RCC 7860 (cell line): ENCODE data around the gene KLF1.
A peak's percentile ranks its signal among the peaks of the same experiment; 100 is the strongest.
"Not testable (repeated sequence)": the region's sequence is repeated elsewhere in the genome, so short reads cannot be mapped to it uniquely, and the experiment has no call there.

Experiments used
- DNase-seq: peaks from one replicate; pipeline ENCODE4 v3.0.0-alpha.2; 2015; ENCODE audit warnings: low spot score
- FAIRE-seq: peaks from 2 replicates; lab custom pipeline; 2012; peaks lifted over from hg19 to GRCh38; lab: Jason Lieb, UNC

KLF1 gene

GRCh38 chr19:12886969-12887747 lies at the start of gene KLF1:
Gene KLF1 (minus strand): TSS chr19:12887201. CDS start chr19:12887140, 61 bp downstream.
- DNase-seq (no peak), FAIRE-seq (no peak)

DNA sequence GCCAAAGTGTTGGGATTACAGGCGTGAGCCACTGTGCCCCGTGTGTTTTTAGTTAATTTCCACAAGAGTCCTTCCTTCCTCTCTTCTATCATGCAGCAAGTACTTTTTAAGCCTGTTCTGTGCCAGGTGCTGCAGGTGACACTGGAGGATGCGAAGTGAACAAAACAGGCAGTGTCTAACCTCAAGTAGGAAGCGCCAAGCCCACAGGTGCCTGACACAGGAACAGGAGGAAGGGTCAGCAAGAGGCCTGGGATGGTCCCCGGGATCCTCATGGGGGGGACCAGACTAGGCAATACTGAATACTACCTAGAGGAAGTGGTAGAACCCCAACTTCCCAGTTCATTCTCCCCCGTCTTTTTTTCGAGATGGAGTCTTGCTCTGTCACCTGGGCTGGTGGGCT lies 49.6 kb upstream of the KLF1 start:
- FAIRE-seq, result no peak
- no peak for DNase-seq

DNA sequence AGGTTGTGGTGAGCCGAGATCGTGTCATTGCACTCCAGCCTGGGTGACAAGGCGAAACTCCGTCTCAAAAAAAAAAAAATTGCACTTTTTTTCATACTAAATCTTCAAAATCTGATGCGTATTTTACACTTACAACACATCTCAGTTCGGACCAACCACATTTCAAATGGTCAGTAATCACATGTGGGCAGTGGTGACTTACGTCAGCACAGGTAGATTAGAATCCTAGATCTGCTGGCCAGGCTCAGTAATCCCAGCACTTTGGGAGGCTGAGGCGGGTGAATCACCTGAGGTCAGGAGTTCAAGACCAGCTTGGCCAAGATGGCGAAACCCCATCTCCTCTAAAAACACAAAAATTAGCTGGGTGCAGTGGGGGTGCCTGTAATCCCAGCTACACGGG lies 48.1 kb upstream of the KLF1 start:
- no peak for FAIRE-seq
- no peak for DNase-seq

- no peak for FAIRE-seq
- peak; percentile 77 for DNase-seq
Observed at GRCh38 chr19:12933287-12934072, 46.5 kb upstream of the KLF1 start, which contains the start of gene FARSA. Gene FARSA (minus strand): TSS chr19:12933711. CDS start chr19:12933696, 15 bp downstream.

- FAIRE-seq (no peak), DNase-seq (no peak)
Observed at GRCh38 chr19:12932392-12933286, 45.6 kb upstream of the KLF1 start.

GRCh38 chr19:12930002-12930645 lies 43.1 kb upstream of the KLF1 start:
- FAIRE-seq (no peak), DNase-seq (no peak)

DNA sequence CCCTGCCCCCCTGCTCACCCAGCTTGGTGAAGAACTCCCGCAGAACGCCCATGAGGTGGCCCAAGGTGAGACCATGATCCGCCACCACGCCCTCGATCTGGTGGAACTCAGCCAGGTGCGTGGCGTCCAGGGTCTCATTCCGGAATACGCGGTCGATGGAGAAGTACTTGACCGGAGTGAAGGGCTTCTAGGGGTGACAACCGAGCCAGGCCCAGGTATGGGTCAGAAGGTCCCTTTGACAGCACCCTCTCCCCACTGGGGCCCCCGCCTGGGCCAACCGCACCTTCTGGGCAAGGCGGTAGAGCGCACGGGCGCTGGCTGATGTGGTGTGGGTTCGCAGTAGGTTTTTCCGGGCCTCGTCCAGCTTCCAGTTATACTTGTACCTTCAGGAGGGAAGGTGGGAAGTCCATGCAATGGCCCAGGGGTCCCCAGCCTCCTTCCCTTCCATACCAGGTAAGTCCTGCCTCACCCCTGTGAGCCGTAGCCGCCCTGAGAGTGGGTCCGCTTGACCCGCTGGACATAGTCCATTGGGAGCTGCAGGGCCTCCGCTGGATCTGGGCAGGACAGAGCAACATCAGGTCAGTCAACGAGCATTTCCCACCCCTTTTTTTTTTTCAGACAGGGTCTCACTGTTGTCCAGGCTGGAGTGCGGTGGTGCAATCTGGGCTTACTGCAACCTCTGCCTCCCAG lies 37.8 kb upstream of the KLF1 start:
- DNase-seq (no peak), FAIRE-seq (no peak)

GRCh38 chr19:12922959-12923358 lies 36.0 kb upstream of the KLF1 start:
- FAIRE-seq (no peak), DNase-seq (no peak)

- FAIRE-seq, result no peak
- DNase-seq, result no peak
Observed at GRCh38 chr19:12921047-12921446, 34.0 kb upstream of the KLF1 start.

DNA sequence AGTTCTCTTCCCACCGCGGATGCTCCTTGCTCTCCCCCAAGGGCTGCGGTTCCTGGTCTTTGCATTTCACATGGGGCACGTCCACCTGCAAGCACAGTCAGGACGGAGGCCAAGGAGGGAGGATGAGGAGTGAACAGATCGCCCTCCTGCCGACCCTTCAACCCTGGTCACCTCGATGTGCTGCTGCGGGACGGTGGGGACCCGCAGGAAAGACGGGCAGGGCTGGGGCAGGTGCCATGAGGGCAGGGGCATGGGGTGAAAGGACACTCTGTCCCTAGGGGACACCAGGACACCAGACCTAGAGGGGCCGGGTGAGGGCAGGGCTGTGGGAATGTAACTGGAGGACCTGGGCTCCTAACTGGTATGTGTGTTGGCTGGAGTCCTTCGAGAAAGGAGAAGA lies 31.3 kb upstream of the KLF1 start:
- DNase-seq (no peak), FAIRE-seq (no peak)

GRCh38 chr19:12915860-12916259 lies 28.9 kb upstream of the KLF1 start:
- not testable (repeated sequence) for FAIRE-seq, DNase-seq

DNA sequence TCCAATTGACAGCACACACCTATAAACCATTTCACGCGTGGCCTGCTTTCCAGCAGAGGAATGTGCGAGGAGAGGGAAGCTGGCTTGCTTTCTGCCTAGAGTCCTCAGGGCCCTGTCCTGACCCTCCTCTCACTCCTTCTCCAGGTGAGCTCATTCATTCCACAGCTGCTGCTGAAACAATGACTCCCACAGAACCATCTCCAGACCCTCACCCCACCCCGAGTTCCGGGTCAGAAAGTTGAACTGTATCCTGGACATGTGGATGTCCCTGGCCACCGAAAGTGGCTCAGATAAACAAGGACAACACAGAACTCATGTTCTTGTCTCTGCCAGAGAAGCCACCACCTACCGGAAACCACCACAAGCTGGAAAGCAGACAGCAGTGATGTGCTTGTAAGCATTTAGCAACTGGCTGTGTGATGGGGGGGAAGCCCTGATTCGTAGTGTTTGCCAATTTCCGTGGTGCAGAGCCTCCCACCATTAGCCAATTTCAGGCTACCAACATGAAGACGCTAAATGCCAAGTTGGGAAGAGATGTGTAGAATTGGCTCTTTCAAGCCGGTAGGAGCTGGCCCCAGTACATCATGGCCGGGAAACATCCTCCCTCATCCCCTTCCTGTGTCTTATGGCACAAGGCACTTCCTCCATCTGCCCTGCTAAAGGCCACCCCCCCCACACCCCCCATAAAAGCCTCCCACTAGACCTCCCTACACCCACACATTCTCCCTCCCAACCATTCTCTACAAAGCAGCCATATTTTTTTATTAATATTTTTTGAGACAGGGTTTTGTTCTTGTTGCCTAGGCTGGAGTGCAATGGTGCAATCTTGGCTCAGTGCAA lies 27.1 kb upstream of the KLF1 start:
- FAIRE-seq, result no peak
- no peak for DNase-seq

DNA sequence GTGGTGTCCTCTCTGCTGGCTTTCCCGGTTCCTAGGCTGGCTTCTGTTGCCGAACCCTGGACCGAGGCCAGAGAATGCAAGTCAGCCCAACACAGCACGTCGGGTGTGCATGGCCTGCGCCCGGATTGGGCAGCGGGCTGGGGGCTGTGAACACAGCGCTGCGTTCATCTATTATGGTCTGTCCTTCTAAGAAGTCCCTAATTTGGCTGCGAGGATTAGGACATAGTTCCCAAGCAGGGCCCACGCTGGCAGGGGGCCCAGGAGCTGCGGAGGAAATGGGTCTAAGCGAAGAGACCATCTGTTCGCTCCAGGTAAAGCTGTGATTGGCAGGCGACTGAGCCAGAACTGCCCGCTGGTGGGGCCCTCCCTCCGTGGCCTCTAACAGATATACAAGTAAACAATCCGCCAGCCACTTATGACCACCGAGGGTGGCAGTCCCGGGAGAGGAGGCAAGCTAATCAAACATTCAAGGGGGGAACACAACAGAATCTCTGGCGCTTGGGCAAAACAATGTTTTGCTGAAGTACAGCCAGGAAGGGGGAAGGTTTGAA lies 26.1 kb upstream of the KLF1 start:
- FAIRE-seq (no peak), DNase-seq (no peak)

DNA sequence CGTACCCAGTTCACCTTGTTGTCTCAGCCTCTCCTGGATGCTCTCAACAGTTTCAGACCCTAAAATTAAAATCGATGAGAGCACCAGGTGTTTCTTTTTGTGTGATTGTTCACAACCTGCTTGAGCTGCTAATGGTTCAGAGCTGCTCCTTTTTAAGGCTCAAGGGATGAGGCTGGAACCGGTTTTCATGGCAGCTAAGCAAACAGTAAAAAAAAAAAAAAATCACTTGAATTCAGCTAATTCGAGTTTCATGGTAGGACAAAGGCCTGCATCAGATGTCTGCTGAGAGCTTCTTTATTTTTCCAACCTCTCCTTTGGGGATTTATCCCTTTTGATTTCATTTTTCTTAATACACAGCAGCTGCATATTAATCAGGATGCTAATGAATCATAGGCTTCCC lies 25.6 kb upstream of the KLF1 start:
- no peak for DNase-seq
- FAIRE-seq, result no peak

DNA sequence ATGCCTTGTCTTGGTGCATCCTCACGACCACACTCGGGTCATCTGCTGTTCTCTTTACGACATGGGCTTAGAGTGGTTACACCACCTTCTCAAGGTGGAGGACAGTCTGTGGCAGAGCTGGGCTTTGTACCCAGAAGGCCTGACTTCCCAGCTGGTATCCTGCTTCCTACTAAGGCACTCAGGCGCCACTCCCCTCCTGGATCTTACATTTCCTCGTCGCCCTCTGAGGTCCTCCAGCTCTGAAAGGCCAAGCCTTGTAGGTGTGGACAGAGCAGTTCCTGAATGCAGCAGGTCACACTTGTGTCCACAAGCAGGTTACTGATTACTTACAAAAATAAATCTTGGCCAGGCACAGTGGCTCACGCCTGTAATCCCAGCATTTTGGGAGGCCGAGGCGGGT lies 20.2 kb upstream of the KLF1 start:
- no peak for DNase-seq
- FAIRE-seq, result no peak

DNA sequence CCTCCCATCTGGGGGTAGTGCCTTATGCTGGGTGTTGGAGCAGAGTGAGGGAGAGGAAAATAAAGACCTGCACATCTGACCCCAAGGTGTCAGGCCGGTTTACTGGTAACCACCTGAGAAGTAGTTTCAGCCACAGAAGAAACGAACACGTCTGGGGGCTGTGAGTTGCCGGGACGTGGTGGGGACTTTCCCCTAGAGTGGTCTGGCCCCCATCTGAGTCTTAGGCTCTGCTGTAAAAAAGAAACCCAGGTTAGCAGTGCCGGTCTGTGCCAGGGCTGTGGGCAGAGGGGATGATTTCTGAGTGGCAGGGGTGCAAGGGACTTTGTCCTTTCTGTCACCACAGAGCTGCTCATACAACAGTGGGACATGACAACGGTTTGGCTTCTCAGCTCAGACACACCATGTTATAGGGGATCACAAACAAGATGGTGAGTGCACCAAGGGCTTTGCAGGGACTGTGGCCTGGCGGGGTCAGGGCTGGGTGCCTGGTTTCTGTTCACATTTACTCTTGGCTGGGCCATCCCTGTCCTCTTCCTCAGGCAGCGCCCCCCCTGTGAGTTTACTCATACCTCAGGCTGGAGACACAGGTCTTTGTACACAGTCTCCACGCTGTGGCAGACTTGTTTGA lies 13.0 kb upstream of the KLF1 start:
- no peak for DNase-seq

GRCh38 chr19:12896460-12896859 lies 9.5 kb upstream of the KLF1 start:
- DNase-seq (no peak), FAIRE-seq (no peak)

More for the DNA sequence above, 13.0 kb upstream of the KLF1 start:
- FAIRE-seq, result no peak

DNA sequence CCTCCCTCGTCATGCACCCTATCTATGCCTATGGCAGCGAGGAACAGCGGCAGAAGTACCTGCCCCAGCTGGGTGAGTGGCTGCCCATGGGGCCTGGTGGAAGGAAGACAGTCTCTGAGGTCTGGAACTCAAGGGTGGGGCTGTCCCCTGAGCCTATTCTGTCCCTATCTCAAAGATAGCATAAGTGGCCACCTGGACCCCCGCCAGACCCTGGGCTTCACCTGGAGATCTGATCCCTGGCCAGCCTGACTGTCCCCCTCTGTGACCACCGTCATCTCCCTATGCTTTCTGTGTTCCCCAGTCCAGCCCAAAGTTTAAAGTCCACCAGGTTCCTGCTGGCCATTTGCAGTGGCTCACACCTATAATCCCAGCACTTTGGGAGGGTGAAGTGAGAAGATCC lies 6.6 kb upstream of the KLF1 start:
- no peak for FAIRE-seq

More for the DNA sequence above, 6.6 kb upstream of the KLF1 start:
- DNase-seq, result no peak
